GM18951 (cell line): ENCODE measurements around the gene METTL26.
A peak's percentile ranks its signal among the peaks of the same experiment; 100 is the strongest.

ENCODE experiments used
- POLR2A ChIP-seq: IDR thresholded peaks from 4 replicates; pipeline ENCODE4 v1.6.1; 2011; ENCODE audit warnings: mild to moderate bottlenecking; ENCODE audit not compliant: insufficient read length, insufficient read depth; ENCODE audit errors: extremely low read depth
- in situ Hi-C: fragments of 300-500 bp; cut with MboI; formaldehyde crosslinking; loops from one replicate; pipeline ENCODE4 v1.12.0; 2022; ENCODE audit warnings: low sequenced_read_pairs, mixed read lengths, inconsistent platforms; ENCODE audit not compliant: unreplicated experiment

The METTL26 gene

GRCh38 chr16:636206-637080 is at the start of gene METTL26:
METTL26 (minus strand) TSS chr16:636305; CDS start chr16:636290, 15 bp downstream.
- in situ Hi-C loops, result no loop called here
- TF ChIP-seq POLR2A, result peak; percentile 87

- in situ Hi-C loops, result no loop called here
- no peak for TF ChIP-seq POLR2A
Measured at GRCh38 chr16:684961-685696, 49.0 kb upstream of the METTL26 start.

- in situ Hi-C loops, result no loop called here
- TF ChIP-seq POLR2A, result peak; percentile 92
Measured at GRCh38 chr16:684071-684794, 48.1 kb upstream of the METTL26 start, which contains the start of gene JMJD8. JMJD8 (minus strand) TSS chr16:684334; CDS start chr16:684319, 15 bp downstream.

GRCh38 chr16:683396-684070 is 47.4 kb upstream of the METTL26 start:
- no peak for TF ChIP-seq POLR2A
- in situ Hi-C loops, result no loop called here

GRCh38 chr16:682493-683395 is 46.6 kb upstream of the METTL26 start:
- no peak for TF ChIP-seq POLR2A
- in situ Hi-C loops, result no loop called here

- in situ Hi-C loops, result no loop called here
- no peak for TF ChIP-seq POLR2A
Measured at GRCh38 chr16:681746-682427, 45.8 kb upstream of the METTL26 start.

- in situ Hi-C loops, result no loop called here
- TF ChIP-seq POLR2A, result peak; percentile 24
Measured at GRCh38 chr16:680967-681745, 45.1 kb upstream of the METTL26 start.

- in situ Hi-C loops, result no loop called here
- TF ChIP-seq POLR2A, result no peak
Measured at GRCh38 chr16:680625-680945, 44.5 kb upstream of the METTL26 start.

GRCh38 chr16:679814-680624 is 43.9 kb upstream of the METTL26 start, which contains the start of gene STUB1:
STUB1 (plus strand) TSS chr16:680410; CDS start chr16:680526, 116 bp downstream.
- in situ Hi-C loops, result no loop called here
- TF ChIP-seq POLR2A, result peak; percentile 94
